GM23248 (cell line): ENCODE measurements around the gene TIMP3.

Experiments
- EZH2 ChIP-seq: fragments of 200-600 bp; sonication (generic); IDR thresholded peaks from 2 replicates; pipeline ENCODE4 v1.6.1; 2018; ENCODE audit warnings: antibody characterized with exemption, mild to moderate bottlenecking; ENCODE audit not compliant: insufficient read depth, poor library complexity, severe bottlenecking
- EZH2phosphoT487 ChIP-seq: fragments of 200-600 bp; sonication (generic); IDR thresholded peaks from 2 replicates; pipeline ENCODE4 v1.6.1; 2018; ENCODE audit warnings: antibody characterized with exemption, moderate library complexity, mild to moderate bottlenecking, low read depth; ENCODE audit not compliant: insufficient read depth

- TF ChIP-seq EZH2phosphoT487 (no peak), EZH2 (no peak)
Observed at GRCh38 chr22:32848226-32848625, 46.7 kb downstream of the TIMP3 start.
